Gastroesophageal sphincter (tissue), 3 donors: ENCODE measurements around the gene CTNNA3.

ENCODE experiments used
- POLR2A ChIP-seq, 2 donors: fragments of 450-650 bp; IDR thresholded peaks; one replicate each; pipeline ENCODE4 v1.6.1; 2017; ENCODE audit warnings: antibody characterized with exemption in 2 of 2, mild to moderate bottlenecking in 2 of 2, moderate library complexity in 1 of 2
- POLR2AphosphoS5 ChIP-seq: sonication (generic); formaldehyde crosslinking; IDR thresholded peaks from one replicate; pipeline ENCODE4 v1.6.1; 2017; ENCODE audit warnings: antibody characterized with exemption
- TF ChIP-seq, protein P1 (sequence below), 4 experiments: fragments of 200-600 bp in 2 of 4; fragments of 450-650 bp in 2 of 4; sonication (generic) in 1 of 4; IDR thresholded peaks; one replicate each; pipeline ENCODE4 v1.5.1; 2017 to 2019; ENCODE audit warnings: antibody characterized with exemption in 4 of 4, mild to moderate bottlenecking in 2 of 4, moderate library complexity in 2 of 4

DNA sequence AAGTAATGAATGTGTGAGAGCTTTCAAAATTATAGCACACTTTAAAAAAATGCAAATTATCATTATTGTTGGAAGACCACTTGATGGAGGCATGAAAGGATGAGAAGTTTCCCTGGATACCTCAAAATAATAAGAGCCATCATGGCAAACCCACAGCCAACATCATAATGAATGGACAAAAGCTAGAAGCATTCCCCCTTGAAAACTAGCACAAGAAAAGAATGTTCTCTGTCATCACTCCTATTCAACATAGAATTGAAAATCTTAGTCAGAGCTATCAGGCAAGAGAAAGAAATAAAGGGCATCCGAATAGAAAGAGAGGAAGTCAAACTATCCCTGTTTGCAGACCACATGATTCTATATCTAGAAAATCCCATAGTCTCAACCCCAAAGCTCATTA, 1657.4 kb downstream of the CTNNA3 start:
- TF ChIP-seq POLR2AphosphoS5 (no peak), POLR2A (IDR thresholded peaks at IDR 0.05) (no peak)
- TF ChIP-seq, protein P1, sequence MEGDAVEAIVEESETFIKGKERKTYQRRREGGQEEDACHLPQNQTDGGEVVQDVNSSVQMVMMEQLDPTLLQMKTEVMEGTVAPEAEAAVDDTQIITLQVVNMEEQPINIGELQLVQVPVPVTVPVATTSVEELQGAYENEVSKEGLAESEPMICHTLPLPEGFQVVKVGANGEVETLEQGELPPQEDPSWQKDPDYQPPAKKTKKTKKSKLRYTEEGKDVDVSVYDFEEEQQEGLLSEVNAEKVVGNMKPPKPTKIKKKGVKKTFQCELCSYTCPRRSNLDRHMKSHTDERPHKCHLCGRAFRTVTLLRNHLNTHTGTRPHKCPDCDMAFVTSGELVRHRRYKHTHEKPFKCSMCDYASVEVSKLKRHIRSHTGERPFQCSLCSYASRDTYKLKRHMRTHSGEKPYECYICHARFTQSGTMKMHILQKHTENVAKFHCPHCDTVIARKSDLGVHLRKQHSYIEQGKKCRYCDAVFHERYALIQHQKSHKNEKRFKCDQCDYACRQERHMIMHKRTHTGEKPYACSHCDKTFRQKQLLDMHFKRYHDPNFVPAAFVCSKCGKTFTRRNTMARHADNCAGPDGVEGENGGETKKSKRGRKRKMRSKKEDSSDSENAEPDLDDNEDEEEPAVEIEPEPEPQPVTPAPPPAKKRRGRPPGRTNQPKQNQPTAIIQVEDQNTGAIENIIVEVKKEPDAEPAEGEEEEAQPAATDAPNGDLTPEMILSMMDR (IDR thresholded peaks at IDR 0.05): no peak
